BLaER1 (cell line): ENCODE results near the gene SSH2.

Experiments
- H3K27ac ChIP-seq: shearing (Covaris generic); formaldehyde crosslinking; 2 replicates; pipeline ENCODE4 v1.8.1; 2022
- H3K27me3 ChIP-seq: shearing (Covaris generic); formaldehyde crosslinking; 2 replicates; pipeline ENCODE4 v1.8.1; 2022
- H3K36me3 ChIP-seq: shearing (Covaris generic); formaldehyde crosslinking; 2 replicates; pipeline ENCODE4 v1.8.1; 2022
- H3K4me1 ChIP-seq: shearing (Covaris generic); formaldehyde crosslinking; 2 replicates; pipeline ENCODE4 v1.8.1; 2022
- H3K4me2 ChIP-seq: shearing (Covaris generic); formaldehyde crosslinking; 2 replicates; pipeline ENCODE4 v1.8.1; 2022
- H3K4me3 ChIP-seq: shearing (Covaris generic); formaldehyde crosslinking; 2 replicates; pipeline ENCODE4 v1.8.1; 2022
- H3K9ac ChIP-seq: shearing (Covaris generic); formaldehyde crosslinking; 2 replicates; pipeline ENCODE4 v1.8.1; 2022
- H3K9me3 ChIP-seq: shearing (Covaris generic); formaldehyde crosslinking; 2 replicates; pipeline ENCODE4 v1.8.1; 2022
- H4K20me1 ChIP-seq: shearing (Covaris generic); formaldehyde crosslinking; 2 replicates; pipeline ENCODE4 v1.8.1; 2022
- Cebpa-rat ChIP-seq: shearing (Covaris generic); IDR thresholded peaks from 2 replicates; pipeline ENCODE4 v1.8.1; 2022

Gene SSH2

GRCh38 chr17:29840884-29841283 lies 89.1 kb downstream of the SSH2 start:
- Histone ChIP-seq H3K4me2 (no peak overlapping the region), H3K27ac (no peak overlapping the region), H4K20me1 (peaks cover 26% of the 10 kb centered on the region; the same call in 1 of the 2 replicates), H3K27me3 (no peaks in the 10 kb centered on the region), H3K36me3 (peaks cover 45% of the 10 kb centered on the region), H3K4me1 (peaks cover 19% of the 10 kb centered on the region), H3K4me3 (no peak overlapping the region), H3K9me3 (peaks cover 13% of the 10 kb centered on the region), H3K9ac (no peak overlapping the region)
- TF ChIP-seq Cebpa-rat = no peak

DNA sequence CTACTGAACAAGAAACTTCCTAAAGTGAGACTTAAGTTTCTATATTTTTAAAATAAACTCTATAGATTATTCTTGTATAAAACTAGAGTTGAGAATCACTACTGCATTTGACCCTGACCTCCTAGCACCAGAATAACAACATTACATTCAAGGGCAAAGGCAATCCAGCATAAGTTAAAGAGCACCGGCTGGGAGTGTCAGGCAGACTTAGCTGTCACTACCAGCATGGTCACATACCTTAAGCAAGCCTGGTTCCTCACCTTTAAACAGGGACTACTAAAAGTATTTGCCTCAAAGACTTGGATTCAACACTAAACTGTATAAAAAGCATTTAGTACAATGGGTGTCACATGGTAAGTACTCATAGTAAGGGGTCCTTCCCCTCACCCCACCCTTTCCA lies 90.4 kb downstream of the SSH2 start:
- Histone ChIP-seq H3K36me3 (peaks cover 34% of the 10 kb centered on the region), H3K4me1 (peaks cover 19% of the 10 kb centered on the region), H3K4me3 (no peak overlapping the region), H3K27me3 (no peaks in the 10 kb centered on the region), H3K27ac (no peak overlapping the region), H4K20me1 (peaks cover 25% of the 10 kb centered on the region; the same call in 1 of the 2 replicates), H3K9ac (no peak overlapping the region), H3K9me3 (peaks cover 13% of the 10 kb centered on the region), H3K4me2 (no peak overlapping the region)
- TF ChIP-seq Cebpa-rat = no peak

- Histone ChIP-seq H3K4me3 (no peak overlapping the region), H3K4me2 (no peak overlapping the region), H3K36me3 (peaks cover 30% of the 10 kb centered on the region), H3K9ac (no peak overlapping the region), H3K27me3 (no peaks in the 10 kb centered on the region), H3K27ac (no peak overlapping the region), H3K9me3 (peaks cover 13% of the 10 kb centered on the region), H4K20me1 (peaks cover 20% of the 10 kb centered on the region; the same call in 1 of the 2 replicates), H3K4me1 (peaks cover 19% of the 10 kb centered on the region)
- no peak for TF ChIP-seq Cebpa-rat
Observed at GRCh38 chr17:29838961-29839360, 91.1 kb downstream of the SSH2 start.

GRCh38 chr17:29837531-29837930 lies 92.5 kb downstream of the SSH2 start:
- peaks cover 13% of the 10 kb centered on the region for H3K9me3 ChIP-seq
- H3K27me3 ChIP-seq = no peaks in the 10 kb centered on the region
- no peak overlapping the region; the same call in 1 of the 2 replicates for H3K4me2 ChIP-seq
- TF ChIP-seq Cebpa-rat = no peak
- peaks cover 19% of the 10 kb centered on the region for H3K4me1 ChIP-seq
- no peak overlapping the region for H3K9ac ChIP-seq
- H3K36me3 ChIP-seq = peaks cover 30% of the 10 kb centered on the region
- H4K20me1 ChIP-seq = peaks cover 20% of the 10 kb centered on the region; the same call in 1 of the 2 replicates
- H3K4me3 ChIP-seq = no peak overlapping the region
- H3K27ac ChIP-seq = no peak overlapping the region

DNA sequence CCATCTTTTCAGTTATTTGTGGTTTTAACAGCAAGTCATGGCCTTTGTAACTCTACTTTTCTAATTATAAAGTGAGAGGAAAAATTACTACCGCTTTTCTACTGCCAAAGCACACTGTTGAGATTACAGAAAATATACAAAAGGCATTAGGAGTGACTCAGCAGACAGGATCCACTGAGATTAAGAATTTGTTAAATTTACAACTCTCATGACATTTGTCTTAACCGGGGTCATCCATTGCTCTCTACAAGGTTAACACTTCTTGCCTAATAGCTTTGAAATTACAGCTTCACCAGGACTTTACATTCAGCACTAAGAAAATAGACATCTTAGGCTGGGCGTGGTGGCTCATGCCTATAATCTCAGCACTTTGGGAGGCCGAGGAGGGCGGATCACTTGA lies 93.4 kb downstream of the SSH2 start:
- Histone ChIP-seq H3K9me3 (peaks cover 13% of the 10 kb centered on the region), H3K4me3 (no peak overlapping the region), H4K20me1 (peaks cover 20% of the 10 kb centered on the region; the same call in 1 of the 2 replicates), H3K4me2 (no peak overlapping the region), H3K9ac (no peak overlapping the region), H3K4me1 (peaks cover 19% of the 10 kb centered on the region), H3K27me3 (no peaks in the 10 kb centered on the region), H3K36me3 (peaks cover 30% of the 10 kb centered on the region), H3K27ac (no peak overlapping the region)
- no peak for TF ChIP-seq Cebpa-rat

DNA sequence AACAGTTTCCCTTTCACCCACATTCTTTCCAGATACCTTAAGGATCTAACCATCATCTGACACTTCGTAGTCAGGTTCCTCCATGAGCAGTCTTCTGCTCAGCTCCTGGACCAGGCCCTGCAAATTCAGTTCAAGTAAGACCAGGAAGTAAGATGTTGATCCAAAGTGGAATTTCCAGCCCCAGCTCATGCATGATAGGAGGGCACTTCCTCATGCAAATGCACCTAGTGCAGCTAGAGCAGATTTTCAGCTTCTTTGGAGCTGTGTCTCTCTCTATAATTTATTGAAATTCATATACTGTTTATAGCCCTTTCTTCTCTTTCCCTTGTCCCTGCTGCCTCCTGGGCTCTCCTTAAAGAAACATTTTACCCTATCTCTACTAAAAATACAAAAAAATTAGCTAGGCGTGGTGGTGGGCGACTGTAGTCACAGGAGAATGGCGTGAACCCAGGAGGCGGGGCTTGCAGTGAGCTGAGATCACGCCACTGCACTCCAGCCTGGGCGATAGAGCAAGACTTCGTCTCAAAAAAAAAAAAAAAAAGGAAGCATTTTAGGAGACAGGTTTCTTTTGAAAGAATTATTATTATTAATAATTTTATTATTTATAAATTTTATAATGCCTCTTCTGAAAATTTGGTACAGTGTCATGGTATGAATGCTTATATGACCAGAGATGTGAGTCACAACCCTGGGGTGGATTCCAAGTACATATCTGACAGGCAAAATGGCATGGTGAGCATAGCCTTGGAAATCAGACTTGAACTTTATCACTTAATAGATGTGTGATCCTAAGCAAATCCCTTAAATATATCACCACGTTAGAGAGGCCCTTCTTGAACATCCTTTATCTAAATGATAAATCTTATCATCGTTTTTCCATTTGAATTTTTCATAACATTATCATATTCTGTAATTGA lies 94.3 kb downstream of the SSH2 start:
- Histone ChIP-seq H3K4me2 (no peak overlapping the region), H3K9ac (no peak overlapping the region), H3K9me3 (peaks cover 13% of the 10 kb centered on the region), H4K20me1 (peaks cover 27% of the 10 kb centered on the region; the same call in 1 of the 2 replicates), H3K4me3 (no peak overlapping the region), H3K27ac (no peak overlapping the region), H3K27me3 (no peaks in the 10 kb centered on the region), H3K4me1 (peaks cover 29% of the 10 kb centered on the region), H3K36me3 (peaks cover 27% of the 10 kb centered on the region)
- TF ChIP-seq Cebpa-rat = no peak

- peaks cover 15% of the 10 kb centered on the region for H3K36me3 ChIP-seq
- no peak overlapping the region for H3K4me3 ChIP-seq
- no peak overlapping the region for H3K27ac ChIP-seq
- peaks cover 8% of the 10 kb centered on the region for H3K9me3 ChIP-seq
- peaks cover 33% of the 10 kb centered on the region for H3K4me1 ChIP-seq
- TF ChIP-seq Cebpa-rat = no peak
- no peak overlapping the region for H3K9ac ChIP-seq
- H3K4me2 ChIP-seq = no peak overlapping the region
- H4K20me1 ChIP-seq = peaks cover 38% of the 10 kb centered on the region; the same call in 1 of the 2 replicates
- H3K27me3 ChIP-seq = no peaks in the 10 kb centered on the region
Observed at GRCh38 chr17:29833801-29834200, 96.2 kb downstream of the SSH2 start.

- no peak overlapping the region for H3K9ac ChIP-seq
- peaks cover 14% of the 10 kb centered on the region for H3K4me1 ChIP-seq
- H4K20me1 ChIP-seq = peaks cover 55% of the 10 kb centered on the region; the same call in 1 of the 2 replicates
- H3K9me3 ChIP-seq = no peaks in the 10 kb centered on the region
- peaks cover 13% of the 10 kb centered on the region for H3K36me3 ChIP-seq
- TF ChIP-seq Cebpa-rat = no peak
- H3K27ac ChIP-seq = no peak overlapping the region
- H3K4me3 ChIP-seq = no peak overlapping the region
- no peaks in the 10 kb centered on the region for H3K27me3 ChIP-seq
- H3K4me2 ChIP-seq = no peak overlapping the region
Observed at GRCh38 chr17:29828676-29829284, 101.2 kb downstream of the SSH2 start.

- H3K4me1 ChIP-seq = peaks cover 14% of the 10 kb centered on the region
- H3K9me3 ChIP-seq = no peaks in the 10 kb centered on the region
- no peak overlapping the region for H3K9ac ChIP-seq
- H3K27ac ChIP-seq = no peak overlapping the region
- H3K4me2 ChIP-seq = no peak overlapping the region
- peaks cover 13% of the 10 kb centered on the region for H3K36me3 ChIP-seq
- peaks cover 60% of the 10 kb centered on the region; the same call in 1 of the 2 replicates for H4K20me1 ChIP-seq
- H3K27me3 ChIP-seq = no peaks in the 10 kb centered on the region
- TF ChIP-seq Cebpa-rat = no peak
- H3K4me3 ChIP-seq = no peak overlapping the region
Observed at GRCh38 chr17:29827179-29827578, 102.8 kb downstream of the SSH2 start.
